GM19238 (cell line): ENCODE measurements around the gene PCA3.

Source experiments
- DNase-seq: peaks from one replicate; pipeline ENCODE4 v3.0.0; 2011; ENCODE audit warnings: low spot score; ENCODE audit not compliant: insufficient read length

Gene PCA3

DNA sequence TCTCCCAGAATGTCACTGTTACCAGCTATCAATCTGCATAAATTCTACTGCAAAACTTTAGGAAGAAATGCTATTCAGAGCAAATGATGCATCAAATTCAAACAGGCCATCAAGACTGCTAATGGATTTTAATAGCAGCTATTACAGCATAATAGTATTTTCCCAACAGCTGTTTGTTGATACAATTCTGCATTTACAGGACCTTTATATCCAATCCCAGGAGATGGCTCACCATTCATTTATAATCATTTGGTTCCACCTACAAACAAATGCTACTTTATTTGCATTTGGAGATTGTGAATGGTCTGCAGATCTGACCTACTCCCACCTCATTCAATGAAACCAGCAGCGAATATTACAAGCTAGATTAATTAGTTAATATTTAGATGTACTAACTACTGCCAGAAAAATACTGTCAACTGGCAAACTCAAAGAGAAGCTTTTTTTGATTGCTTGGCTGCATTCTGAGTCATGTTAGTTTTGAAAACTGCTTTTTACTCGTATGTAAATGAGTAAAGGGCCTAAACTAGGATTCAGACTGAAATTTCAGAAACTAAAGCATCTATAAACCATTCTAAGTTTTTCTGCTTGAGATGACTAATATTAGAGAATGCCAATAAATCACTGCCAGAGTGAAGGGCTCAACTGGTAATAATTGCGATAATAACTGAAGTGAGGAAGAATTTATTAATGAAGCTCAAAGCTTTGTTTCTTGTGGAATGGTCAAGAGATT lies 7.1 kb upstream of the PCA3 start:
- DNase-seq, result no peak

DNA sequence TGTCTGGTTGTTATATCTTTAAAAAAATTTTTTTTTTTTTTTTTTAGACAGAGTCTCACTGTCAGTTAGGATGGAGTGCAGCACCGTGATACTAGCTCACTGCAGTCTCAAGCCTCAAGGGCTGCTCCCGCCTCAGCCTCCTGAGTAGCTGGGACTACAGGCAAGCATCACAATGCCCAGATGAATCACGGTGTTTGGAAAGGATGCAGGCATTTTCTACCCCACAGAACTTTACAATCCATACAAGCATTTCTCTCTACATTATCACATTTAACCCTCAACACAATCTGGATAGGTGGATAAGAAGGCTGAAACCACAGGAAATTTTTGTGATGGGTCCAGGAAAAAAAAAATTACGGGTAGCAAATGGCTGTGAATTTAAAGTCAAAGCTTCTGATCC lies 5.8 kb upstream of the PCA3 start:
- no peak for DNase-seq

DNA sequence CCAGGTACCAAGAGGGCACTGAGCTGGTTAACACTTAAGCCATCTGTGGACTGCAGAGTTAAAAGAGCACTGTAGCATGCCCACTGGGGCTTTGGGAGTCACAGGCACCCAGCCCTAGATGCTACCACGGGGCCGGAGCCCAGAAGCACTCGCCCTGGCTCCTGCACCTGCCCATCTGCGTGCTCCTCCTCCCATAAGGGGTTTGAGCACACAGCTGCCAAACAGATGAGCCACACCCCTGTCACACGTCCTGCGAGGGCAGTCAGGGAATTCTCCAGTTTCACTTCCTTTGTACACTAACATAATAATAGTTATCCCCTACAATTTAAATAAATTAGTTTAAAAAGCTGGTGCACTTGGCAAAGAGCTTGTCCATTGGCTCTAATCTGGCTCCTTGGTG lies 4.5 kb upstream of the PCA3 start:
- no peak for DNase-seq

DNA sequence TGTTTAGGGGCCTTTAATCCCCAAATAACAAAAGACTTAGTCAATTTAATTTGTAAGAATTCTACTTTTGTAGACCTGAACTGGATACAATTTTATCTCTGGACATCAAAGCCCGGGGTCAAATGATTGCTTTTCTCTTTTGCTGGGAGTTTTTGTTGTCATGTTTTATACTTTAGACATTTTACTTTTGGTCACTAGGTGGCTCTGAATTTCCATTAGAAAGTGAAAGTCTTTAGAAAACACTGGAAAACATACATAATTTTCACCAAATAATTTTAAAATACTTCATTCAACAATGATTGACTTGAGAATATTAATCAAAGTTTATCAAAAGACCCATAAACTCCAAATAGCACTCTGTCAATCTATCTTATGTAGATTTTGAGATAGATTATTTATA lies 2.8 kb upstream of the PCA3 start:
- no peak for DNase-seq

DNA sequence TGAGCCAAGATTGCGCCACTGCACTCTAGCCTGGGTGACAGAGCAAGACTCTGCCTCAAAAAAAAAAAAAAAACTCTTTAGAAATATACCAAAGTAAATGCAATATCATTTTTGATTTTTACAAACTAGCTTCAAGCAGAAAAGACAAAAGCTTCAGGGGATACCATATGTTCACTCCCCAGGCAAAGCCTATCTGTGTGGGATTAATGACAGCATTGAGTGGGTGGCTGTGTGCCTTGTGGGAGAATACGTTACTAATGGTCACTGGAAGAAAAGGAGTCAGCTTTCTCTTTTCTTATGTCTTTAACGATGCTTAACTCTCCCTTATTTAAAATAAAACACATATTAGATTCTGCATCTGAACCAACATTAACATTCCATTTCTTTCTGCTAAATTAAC lies 1.9 kb downstream of the PCA3 start:
- no peak for DNase-seq

DNA sequence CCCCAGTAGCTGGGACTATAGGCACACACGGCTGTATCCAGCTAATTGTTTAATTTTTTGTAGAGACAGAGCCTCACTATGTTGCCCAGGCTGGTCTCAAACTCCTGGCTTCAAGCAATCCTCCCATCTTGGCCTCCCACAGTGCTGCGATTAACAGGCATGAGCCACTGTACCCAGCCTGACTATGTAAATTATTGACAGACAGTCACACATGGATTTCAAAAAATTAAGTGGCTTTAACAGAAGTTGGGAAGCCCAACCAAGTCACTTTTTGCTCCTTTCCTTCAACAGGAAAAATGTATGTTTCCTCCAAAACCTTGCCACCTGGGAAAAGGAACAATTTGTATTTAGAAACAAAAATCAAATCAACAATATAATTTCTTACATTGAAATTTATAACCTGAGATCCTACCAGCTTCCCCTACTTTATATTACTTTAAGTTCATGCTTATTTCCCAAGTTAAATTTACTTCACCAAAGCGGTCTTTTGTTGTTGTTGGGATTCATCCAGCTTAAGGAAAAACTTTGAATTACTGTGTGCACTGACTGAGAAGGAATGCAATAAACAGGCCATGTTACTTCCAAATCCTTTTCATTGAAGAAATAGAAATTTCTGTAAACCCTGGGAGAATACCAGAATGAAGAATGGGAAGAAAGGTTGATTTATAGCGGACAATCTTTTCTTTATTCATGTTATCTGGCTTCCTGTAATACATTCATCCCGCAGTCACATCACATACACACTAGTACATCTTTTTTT lies 8.6 kb downstream of the PCA3 start:
- DNase-seq, result no peak

DNA sequence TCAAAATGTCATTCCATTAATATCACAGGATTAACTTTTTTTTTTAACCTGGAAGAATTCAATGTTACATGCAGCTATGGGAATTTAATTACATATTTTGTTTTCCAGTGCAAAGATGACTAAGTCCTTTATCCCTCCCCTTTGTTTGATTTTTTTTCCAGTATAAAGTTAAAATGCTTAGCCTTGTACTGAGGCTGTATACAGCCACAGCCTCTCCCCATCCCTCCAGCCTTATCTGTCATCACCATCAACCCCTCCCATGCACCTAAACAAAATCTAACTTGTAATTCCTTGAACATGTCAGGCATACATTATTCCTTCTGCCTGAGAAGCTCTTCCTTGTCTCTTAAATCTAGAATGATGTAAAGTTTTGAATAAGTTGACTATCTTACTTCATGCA lies 20.6 kb downstream of the PCA3 start:
- DNase-seq, result no peak

DNA sequence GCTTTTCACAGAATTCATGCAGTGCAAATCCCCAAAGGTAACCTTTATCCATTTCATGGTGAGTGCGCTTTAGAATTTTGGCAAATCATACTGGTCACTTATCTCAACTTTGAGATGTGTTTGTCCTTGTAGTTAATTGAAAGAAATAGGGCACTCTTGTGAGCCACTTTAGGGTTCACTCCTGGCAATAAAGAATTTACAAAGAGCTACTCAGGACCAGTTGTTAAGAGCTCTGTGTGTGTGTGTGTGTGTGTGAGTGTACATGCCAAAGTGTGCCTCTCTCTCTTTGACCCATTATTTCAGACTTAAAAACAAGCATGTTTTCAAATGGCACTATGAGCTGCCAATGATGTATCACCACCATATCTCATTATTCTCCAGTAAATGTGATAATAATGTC lies 21.3 kb downstream of the PCA3 start:
- DNase-seq, result no peak

DNA sequence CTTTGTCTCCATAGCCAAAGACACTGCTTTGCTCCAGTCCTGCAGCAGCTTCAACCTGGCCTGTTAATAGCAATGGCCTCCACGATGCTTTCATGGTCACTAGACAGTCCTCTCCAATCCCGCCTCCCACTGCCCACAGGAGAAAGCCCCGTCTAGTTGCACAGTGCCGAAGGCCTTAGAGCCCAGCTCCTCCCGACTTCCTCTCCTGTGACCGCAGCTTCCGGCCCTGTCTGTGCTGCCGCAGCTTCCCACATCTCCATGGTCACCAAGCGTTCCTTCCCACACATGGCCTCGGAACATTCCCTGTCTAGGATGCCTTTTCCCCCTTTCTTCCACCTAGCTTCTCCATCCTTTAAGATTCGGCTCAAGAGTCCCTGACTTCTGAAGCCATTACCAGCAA lies 23.4 kb downstream of the PCA3 start:
- no peak for DNase-seq

DNA sequence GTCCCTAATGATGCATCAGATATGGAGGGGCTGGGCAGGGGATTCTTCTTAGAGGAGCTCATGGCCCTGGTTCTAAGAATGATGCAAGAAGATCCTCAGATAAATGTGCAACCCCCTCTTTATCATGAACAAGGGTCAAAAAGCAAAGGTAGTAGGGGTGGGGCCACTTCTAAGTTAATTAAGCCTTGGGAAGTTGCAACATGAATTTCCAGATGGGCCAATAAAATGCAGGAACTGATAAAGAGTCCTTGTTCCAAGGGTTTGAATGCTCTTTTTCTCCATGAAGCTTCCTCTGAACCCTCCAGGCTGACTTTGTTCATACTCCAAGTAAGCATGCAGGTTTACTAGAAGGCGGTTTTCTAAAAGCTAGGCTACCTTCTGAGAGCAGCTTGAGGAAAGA lies 25.6 kb downstream of the PCA3 start:
- no peak for DNase-seq

DNA sequence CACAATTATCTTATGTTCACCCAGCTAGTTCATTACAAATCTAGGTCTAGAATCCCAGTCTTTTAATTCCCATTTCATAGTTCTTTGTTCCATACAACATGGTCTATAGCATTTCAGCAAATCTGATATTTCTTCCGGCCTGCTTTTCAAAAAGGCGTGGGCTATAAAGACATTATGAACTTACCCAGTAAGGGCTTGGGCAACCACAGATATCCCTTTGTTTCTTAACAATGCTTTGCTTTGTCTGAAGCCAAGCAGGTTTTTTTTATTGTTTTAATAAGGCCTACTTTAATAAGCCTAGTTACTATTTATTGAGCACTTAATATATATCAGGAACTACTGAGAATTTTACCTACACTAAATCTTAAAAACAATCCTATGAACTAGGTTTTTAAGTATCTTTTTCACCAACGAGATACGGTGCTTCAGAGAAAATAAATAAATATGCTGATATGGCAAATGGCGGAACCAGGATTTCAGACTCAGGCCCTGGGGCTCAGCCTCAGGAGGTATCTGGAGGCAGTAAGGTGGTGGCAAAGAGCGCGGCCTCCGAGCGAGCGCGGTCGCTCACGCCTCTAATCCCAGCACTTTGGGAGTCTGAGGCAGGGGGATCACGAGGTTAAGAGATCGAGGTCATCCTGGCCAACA lies 29.7 kb downstream of the PCA3 start:
- DNase-seq, result no peak

DNA sequence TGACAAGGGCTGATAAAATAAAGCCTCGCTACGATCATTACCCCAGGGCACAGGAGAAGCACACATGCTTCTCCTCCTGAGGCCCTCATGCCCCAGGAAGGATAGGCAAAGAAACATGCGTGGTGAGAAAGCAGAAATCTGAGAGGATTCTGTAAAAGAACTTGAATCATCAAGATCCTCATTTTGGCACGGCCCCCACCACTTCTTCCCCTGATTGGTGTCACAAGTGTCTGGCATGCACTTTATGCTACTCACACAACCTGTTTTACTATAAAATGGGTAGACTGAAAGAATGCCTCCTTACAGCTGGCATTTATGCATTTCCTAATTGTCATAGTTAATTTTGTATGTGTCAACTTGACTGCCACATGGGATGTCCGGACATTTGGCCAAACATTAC lies 32.1 kb downstream of the PCA3 start:
- DNase-seq, result no peak

DNA sequence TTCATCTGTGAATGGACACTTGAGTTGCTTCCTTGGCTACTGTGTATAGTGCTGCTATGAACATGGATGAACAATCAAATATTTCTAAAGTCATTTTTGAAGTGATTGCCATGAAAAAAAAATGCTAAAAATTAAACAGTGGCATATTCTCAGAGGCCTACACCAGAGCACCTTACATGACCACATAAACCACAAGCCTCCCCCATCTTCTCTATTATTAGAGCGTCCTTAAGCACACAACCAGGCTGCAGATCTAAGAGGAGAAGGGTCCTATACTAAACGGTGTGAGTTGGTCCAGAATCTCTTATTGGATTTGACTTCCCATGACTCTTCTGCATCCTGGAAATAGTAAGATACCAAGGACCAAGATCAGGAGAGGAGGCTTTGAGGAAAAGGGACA lies 34.3 kb downstream of the PCA3 start:
- DNase-seq, result no peak

DNA sequence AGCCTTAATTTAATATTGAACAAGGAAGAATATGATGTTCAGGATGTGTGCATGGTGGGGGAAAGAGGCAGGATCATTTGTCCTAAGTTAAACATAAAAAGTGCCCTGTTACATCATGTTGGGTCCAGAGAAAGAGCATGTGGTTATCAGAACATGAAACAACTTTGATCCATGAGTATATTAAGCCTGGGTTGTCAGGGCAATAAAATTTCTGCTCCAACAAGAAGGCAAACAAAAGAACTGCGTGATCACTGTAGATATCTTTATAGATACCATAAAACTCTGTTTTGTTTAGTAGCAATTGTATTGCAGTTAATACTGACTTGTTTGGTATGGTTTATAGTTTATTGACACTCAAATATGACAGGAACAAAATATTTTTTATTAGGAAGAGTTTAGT lies 35.2 kb downstream of the PCA3 start:
- no peak for DNase-seq

DNA sequence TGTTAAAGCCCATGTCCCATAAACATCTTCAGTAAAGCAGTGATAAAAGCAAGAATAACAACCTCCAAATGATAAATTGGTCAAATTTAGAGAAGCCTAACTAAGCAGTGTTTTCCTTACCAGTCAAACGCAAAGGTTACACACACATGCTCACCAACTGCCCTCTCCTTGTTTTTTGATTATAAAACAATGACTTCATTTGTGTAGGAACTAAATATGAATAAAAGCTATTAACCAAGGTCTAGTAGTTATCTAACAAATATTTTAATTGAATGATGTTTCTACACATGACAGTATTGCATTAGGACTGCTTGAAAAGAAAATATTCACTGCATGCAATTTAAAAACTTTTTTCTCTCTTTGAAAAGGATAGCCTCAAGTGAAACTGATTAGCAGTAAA lies 36.7 kb downstream of the PCA3 start:
- DNase-seq, result no peak

DNA sequence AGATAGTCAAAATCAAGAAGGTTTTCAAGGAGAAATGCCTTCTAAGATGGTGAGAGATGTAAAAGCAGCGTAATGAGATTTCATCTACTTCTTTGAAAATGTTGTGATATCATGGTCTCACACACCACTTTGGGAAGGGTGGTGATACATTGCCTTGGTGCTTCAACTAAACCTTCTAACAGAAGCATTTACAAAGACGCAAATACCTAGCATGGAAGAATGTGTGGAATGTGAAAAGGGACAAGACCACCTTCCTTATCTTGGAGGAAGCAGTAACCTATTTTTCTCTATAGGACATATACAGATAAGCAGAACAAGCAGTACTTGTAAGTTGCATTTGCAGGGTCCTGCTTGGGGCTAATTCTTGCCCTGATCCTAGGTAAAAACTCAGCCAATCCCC lies 38.8 kb downstream of the PCA3 start:
- DNase-seq, result no peak

DNA sequence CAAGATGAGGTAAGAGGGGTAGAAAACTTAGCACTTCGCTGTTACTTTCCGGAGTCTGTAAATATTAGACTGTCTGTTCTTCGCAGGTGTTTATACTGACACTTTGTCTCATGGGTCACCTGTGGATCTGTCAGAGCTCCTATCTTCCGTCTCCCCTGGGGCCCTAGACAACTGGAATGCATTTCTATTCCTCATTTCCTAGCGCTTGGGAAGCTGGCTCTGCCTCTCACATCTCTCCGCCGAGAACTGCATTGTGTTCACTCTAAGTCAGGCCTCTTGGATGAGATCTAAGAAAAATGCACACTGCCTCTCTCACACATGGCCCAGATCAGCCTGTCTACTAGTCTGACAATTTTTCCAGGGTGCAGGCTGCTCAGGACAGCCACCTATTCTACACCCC lies 39.5 kb downstream of the PCA3 start:
- no peak for DNase-seq

DNA sequence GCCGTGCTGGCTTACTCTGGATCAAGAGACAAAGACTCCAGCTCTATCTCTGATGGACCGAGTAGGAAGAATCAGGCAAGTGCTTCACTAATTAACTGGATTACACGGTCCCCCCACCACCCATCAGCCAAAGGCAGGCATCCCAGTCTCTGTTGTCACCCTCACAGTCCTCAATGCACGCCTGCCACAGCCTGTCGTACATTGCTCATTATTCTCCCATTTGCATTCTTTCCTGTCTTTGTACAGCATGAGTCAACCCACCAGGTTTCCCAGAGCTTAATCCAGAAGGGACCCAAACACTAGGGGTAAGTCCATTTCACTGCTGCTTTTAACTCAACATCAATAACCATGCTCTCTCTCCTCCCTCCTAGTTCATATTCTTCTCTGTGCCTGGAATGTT lies 44.4 kb downstream of the PCA3 start:
- DNase-seq, result no peak

DNA sequence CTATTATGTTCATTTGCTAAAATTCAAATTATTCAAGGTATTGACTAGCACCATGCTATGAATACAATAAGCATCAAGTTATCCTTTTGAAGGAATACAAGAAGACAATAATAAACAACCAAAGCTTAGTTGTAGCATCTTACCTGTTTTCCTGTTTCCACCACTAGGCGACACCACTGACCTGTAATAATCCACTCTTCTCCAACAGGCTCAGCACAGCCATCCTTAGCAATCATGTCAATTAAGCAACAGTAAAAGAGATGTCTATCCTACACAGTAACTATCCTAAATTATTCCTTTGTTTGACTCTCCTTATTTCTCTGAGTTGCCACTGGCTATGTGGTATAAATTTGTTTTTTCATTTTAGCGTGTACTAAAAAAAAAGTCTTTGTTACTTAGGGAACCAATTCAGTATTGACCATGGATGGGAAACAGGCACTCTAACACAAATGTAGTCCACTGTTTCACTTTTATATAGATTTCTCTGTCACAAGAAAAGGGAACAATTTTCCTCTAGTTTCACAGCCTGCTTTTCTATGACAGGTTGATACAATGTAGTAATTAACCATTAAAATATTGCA lies 46.2 kb downstream of the PCA3 start:
- no peak for DNase-seq

DNA sequence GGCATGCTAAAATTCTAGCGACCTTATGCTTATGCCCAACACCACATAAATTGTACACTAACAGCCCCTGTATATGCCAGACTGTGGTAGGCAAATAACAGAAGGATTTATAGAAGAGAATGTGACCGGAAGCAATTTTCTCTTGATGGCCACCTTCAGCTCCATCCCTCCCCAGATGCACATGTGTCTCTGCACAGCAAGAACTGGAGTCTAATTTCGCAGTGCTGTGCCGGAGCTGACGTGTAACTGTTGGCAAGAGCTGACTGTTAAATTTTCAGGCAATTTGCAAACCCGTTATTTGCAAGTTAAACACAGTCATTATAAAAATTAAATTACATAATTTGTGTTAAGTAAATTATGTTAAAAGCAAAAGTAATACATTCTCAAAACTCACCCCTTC lies 48.4 kb downstream of the PCA3 start:
- DNase-seq, result no peak

DNA sequence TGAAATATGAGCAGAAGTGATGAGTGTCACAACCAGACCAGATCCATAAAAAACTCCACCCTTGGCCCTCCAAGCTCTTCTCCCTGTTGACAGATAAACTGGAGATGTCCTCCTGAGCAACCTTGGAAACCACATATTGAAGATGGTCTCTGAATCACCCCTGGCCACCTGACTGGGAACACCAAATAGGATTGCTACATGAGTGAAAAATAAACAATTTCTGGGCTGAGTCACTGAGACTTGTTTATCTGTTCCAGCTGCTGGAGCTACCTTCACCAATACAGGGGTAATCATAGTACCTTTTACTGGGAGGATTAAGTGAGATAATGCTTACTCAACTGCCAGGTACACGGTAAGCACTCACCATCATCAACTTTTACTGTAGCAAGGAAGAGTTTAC lies 53.3 kb downstream of the PCA3 start:
- DNase-seq, result no peak

DNA sequence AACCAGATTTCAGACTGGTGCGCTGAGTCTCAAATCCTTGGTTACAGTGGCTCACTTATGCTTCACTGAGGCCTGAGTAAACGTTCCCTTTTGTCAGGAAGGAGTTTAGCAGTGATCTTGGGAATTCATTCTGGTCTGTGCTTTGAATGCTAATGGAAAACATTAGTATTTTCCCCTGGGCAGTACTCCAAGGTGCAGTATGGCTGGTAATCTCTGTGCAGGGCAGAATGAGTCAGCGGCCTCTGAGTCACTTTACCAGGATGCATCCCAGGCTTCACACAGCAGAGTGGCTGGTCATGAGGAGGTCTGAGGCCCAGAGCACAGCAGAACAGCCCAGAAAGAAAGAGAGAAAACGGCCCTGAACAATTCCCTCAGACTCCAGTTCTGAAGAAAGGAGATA lies 54.0 kb downstream of the PCA3 start:
- no peak for DNase-seq
